Activated gamma-delta T cell treated with Interleukin-2 at 50 U/mL for 16 hours (primary cell): ENCODE data around the gene HIPK2.

Experiments used
- DNase-seq: peaks from one replicate; pipeline ENCODE4 v3.0.0-alpha.2; 2020

HIPK2 gene

GRCh38 chr7:139645572-139646523 is 131.9 kb downstream of the HIPK2 start:
- peak; percentile 86 for DNase-seq

DNA sequence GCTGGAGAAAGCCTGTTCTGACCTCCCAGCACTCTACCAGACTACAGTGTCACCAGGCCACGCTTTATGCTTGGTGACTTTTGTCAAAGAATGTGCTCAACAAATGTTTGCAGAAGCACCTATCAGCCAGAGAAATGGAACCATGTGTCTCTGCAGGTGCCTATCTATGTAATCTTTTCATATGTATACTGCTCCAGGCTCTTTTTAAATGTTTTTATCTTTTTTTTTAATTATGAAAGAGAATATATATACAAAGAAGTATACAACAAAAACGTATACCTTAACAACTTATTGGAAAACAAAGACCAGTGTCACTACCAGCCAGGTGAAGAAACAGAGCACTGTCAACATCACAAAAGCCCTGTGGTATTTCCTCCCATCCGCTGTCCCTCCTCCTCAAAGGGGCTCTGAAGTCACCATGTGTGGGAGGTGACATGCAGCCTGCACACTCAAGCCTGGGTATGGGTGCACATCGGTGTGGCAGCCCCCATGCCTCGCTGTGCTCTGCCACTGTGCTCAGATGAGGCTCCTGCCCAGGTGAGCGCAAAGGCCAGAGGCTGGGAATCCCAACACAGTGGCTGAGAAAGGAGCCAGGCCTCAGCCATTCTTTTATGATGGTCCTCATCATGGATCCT is 133.7 kb downstream of the HIPK2 start:
- peak; percentile 33 for DNase-seq

- no peak for DNase-seq
Observed at GRCh38 chr7:139642283-139642682, 135.5 kb downstream of the HIPK2 start.

DNA sequence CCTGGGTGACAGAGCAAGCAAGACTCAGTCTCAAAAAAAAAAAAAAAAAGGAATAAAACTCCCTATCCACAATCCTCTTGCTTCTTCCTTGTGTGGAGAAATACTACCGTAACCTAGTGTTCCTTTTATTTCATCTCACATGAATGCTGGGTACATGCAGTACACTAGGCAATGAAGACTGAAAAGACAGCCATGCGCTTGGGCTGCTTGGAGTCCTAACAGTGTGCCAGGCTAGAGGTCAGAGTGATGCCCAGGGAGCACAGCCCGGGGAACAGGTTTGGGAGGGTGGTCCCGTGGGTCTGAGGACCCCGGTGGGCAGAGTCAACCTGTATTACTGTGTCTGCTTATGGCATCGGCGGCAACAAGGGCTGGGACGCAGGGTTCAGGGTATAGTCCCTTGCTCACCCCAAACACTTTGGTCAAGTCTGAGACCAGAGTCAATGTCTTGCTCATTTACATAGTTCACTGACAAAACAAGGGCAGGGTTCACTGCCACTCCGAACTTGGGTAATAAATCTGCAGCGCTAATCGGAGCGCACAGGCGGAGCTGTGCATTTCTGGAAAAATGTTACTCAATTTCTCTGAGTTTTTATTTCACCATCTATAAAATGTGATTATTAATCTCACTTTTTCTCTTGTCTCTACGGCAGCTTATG is 136.3 kb downstream of the HIPK2 start:
- no peak for DNase-seq

- DNase-seq, result no peak
Observed at GRCh38 chr7:139640681-139641080, 137.1 kb downstream of the HIPK2 start.

- DNase-seq, result no peak
Observed at GRCh38 chr7:139639563-139639962, 138.2 kb downstream of the HIPK2 start.

DNA sequence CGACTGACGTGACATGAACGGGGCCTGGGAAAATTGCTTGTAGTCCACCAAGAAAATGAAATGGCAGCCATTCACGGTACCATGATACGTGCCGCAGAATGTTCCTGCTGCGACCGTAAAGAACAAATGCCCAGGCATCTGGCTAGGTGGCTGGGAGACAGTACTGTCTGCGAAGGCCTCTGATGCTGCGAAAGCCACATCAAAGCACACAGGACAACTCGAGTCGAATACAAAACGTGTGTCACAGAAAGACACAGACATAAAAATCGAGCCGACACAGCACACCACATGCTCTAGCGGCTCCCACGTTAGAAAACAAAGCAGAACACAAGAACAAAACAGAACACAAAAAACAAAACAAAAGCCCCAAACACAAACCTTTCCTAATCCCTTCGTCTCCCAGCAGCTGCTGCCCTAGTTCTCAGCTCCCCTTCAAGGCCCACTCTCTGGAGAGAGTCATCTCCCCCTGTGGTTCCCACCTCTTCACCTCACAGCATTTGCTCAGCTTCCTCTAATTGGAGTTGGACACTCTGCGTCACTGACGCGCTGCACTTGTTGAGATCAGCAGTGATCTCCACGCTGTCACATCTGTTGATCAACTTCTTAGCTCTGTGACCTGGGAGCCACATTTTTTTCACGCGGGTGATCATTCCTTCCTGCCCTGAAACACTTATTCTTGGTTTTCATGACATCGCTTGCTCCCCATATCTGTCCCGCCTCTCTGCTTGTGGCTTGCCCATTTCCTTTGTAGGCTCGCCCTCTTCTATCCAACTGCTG is 142.1 kb downstream of the HIPK2 start:
- DNase-seq, result peak; percentile 58

DNA sequence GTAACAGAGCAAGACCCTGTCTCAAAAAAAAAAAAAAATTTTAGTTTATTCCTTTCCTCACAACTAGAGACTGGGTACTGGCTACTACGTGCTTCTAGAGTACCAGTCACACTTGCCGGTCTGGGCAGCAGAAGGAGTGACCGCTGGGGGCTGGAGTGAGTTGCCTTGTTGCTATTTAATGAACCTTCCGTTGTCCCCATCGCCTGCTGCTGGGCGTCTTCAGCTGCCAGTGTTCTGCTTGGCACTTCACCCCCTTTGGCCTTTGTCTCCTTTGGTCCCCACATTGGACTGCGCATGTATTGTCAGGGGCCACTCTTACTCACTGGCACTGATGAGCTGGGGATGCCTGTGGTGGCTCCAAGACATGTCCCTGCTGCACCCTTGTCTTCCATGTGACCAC is 143.7 kb downstream of the HIPK2 start:
- DNase-seq, result no peak

GRCh38 chr7:139631520-139632031 is 146.2 kb downstream of the HIPK2 start:
- no peak for DNase-seq

DNA sequence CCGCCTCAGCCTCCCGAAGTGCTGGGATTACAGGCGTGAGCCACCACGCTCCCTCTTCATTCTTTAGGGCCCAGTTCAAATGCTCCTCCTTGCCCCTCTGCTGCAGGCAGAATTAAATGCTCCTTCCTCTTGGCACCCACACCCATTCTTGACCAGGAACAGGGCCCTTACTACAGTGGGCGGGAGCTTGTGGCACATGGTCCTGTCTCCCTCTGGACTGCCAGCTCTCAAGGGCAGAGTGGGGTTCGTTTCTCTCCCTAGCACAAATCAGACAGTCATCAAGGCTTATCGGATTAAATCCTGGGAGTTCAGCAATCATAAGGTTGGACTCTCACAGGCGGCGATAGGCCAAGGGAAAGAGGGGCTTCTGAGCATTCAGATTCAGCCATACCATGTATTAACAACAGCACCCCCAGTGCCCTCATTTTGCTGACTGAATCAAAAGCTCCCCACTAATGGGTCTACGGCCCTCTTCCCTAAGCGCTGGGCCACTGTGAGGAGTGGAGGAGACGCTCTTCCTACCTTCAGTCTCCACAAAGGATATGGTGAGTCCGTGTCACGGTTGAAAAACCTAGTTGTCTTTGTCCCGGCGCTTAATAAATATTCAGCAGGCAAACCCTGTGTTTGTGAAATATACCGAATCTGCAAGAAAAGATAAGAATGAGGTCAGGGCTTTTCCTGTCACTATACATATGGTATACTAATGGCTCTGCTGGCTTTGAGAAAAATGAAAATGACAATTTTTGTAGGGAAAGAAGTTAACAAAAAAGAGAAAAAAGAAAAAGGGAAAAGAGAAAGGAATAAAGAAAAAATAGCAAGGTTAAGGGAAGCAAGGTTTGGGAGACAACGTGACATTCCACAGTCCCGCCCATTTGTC is 146.9 kb downstream of the HIPK2 start:
- no peak for DNase-seq

- DNase-seq, result no peak
Observed at GRCh38 chr7:139629392-139630082, 148.3 kb downstream of the HIPK2 start.

- no peak for DNase-seq
Observed at GRCh38 chr7:139627831-139628230, 150.0 kb downstream of the HIPK2 start.

GRCh38 chr7:139626817-139627216 is 151.0 kb downstream of the HIPK2 start:
- DNase-seq, result no peak

DNA sequence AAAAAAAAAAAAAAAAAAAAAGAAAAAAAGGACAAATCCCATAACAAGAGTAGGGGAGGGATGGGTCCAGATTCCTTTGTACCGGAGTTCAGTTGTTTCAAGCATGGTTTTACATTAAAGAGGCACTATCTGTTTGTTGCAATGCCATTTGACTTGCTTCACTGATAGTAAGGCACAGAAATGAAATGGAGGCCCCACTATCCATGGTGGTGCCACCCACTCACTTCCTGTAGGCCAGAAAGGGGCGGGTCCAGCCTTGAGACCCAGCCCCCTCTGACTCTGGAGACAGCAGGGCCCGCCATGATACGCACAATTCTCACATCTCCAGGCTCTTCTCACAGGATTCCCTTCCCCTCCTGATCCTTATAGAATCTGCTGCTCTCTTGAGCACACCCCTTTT is 154.3 kb downstream of the HIPK2 start:
- DNase-seq, result no peak

DNA sequence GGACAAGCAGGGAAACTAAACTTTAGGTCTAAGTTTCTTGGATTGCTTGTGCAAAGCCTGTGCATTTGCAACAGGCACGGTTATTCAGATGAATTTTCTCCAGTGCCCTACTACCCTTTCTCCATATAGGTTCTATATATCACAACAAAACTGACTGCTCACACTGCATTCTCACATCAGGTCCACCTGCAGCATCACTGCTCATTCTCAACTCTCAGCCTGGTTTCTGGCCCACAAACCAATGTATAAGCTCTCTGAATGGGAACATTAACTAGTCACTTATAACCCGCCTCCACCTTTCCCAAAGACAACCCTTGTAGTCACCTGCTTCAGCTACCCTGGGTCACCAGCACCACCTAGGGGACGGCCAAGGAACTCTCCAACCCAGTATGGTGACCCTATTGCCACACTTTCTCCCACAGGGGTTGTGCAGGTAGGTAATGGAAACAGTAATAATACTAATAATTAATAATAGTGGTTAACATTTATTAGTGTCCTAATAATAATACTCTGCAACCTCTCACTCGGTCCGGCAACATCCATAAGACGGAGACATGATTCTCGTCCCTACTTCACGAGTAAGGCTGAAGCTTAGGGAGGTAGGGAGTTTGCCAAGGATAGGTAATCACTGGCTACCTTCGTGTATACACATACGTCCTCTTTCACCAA is 157.0 kb downstream of the HIPK2 start:
- DNase-seq, result peak; percentile 47

DNA sequence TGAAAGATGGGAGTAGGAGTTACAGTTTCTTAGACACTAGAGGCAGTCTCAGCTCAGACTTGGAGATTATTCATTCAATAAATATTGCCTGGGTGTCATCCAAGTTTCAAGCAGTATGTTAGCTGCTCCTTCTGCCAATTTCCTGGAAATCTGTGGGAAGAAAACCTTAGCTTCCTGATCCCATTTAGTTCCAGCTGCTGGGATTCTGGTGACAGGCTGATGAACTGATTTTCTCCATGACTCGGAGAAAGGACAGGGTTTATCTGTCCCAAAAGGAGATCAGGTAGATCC is 158.5 kb downstream of the HIPK2 start:
- no peak for DNase-seq

DNA sequence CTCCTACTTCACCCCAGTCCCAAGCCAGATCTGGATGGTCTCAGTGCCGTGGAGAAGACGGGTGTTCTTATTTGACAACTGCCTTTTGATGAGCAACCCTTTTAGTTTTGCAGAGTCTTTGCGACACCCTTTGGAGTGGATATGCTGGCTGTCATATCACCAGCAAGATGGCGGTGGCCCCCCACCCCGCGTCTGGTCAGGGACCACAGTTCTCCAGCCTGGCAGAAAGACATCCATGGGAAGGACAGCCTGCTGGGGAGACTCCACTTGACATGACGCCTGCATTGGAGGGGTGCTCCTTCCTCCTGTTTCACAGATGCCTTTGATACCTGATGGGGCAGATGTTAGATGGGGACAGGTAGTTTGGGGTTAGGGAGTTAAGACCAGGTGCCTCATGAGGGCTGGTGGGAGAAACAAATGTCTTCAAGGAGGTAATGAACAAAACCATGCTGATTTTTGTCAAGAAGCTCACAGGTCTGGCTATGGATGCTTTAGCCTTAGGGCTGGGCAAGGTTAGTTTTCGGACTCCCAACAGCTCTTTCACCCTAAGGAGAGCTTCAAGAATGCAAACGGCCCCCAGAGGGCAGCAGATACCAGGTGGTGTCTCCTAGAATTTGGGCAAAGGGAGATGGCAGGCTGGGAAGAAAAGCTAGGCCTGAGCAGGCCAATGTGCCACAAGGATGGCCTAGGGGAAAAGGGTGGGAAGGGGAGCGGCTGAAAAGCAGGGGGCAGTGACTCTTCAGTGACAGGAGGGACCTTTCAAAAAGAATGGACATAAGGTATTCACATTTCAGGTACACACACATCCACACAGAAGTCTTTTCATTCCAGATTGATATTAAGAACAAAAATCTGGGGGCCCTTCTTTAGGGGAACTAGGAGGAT is 159.1 kb downstream of the HIPK2 start:
- peak; percentile 45 for DNase-seq

DNA sequence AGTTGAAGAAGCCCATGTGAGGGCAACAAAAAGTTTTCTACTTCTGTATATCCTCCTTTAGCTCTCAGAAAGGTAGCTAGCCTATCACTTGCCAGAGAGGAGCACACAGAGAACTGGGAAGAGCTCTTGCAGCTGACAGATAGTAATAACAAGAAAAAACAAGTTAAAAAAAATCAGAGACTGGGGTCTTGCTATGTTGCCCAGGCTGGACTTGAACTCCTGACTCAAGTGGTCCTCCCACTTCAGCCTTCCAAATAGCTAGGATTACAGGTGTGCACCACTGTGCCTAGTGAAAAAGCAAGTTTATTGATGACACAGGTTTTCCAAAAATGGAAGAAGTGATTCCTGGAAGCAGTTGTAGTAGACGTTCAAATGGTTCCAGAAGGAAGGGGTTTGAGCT is 160.7 kb downstream of the HIPK2 start:
- DNase-seq, result no peak

- DNase-seq, result no peak
Observed at GRCh38 chr7:139614886-139615285, 162.9 kb downstream of the HIPK2 start.

DNA sequence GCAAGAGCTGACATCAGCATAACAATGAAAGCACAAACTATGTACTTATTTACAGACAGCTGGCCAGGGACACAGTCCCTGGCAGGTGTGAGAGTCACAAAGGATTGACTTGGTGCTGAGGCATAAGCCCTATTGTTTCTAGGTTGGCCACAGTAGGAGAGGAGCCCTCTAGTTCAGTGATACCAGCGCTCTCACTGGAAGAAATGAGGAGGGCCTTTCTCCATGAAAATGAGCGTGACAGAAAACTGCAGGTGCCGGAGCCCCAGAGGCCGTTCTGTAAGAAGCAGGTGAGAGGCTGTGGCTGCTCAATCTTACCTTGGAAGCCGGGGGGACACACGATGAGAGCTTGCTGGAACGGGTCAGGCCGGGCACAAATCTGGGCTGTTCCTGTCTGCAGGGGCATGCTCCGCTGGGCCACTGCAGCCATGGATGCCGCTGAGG is 163.8 kb downstream of the HIPK2 start:
- no peak for DNase-seq
